HUDEP-2 (cell line): ENCODE data around the gene NRBP1.
A peak's percentile ranks its signal among the peaks of the same experiment; 100 is the strongest.

Source experiments
- DNase-seq, 76 experiments: peaks; one replicate each; lab custom pipeline; 2025; ENCODE audit not compliant: unreplicated experiment in 76 of 76; lab: John Stamatoyannopoulos, UW

The NRBP1 gene

DNA sequence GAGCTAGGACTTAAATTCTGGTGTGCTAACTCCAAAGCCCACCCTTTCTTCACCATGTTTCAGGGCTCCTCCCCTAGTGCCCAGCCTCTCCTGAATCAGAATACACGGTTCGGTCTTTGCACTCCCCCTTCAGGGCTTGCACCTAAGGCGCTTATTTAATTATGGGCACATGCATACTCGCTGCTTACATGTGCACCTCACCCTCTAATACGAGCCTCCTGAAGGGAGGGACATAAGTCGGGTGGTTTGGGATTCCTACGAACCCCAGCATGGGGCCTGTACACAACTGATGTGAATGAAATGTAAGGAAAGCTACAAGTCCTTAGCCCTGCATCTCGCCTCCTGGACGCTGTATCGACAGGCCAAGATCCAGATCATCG is 60.7 kb downstream of the NRBP1 start:
- peak in 10 of 76 experiments; percentile 5 to 29 (median 17) for DNase-seq

GRCh38 chr2:27489498-27490397 is 61.3 kb downstream of the NRBP1 start, which contains the start of gene IFT172:
Gene IFT172 (minus strand): TSS chr2:27489743. CDS start chr2:27489653, 90 bp downstream.
- peak in 75 of 76 experiments; percentile 73 to 99 (median 98) for DNase-seq
